Endometrium (tissue), 2 donors: ENCODE measurements around the gene GPR150.
A peak's percentile ranks its signal among the peaks of the same experiment; 100 is the strongest.
"Not testable (repeated sequence)": the region's sequence is repeated elsewhere in the genome, so short reads cannot be mapped to it uniquely, and the experiment has no call there.

ENCODE experiments used
- FAIRE-seq: peaks from 2 replicates; lab custom pipeline; 2012; peaks lifted over from hg19 to GRCh38; lab: Jason Lieb, UNC
- donor health status: control.
- donor health status: control.

Gene GPR150

GRCh38 chr5:95624368-95624767, 4.5 kb downstream of the GPR150 start:
- FAIRE-seq = no peak

- no peak for FAIRE-seq
Observed at GRCh38 chr5:95626701-95627100, 6.8 kb downstream of the GPR150 start.

- FAIRE-seq = no peak
Observed at GRCh38 chr5:95627971-95628810, 8.3 kb downstream of the GPR150 start.

- no peak for FAIRE-seq
Observed at GRCh38 chr5:95628933-95629332, 9.0 kb downstream of the GPR150 start.

GRCh38 chr5:95630394-95630917, 10.6 kb downstream of the GPR150 start:
- FAIRE-seq = no peak

GRCh38 chr5:95631255-95631958, 11.5 kb downstream of the GPR150 start:
- FAIRE-seq = no peak

GRCh38 chr5:95631991-95632675, 12.2 kb downstream of the GPR150 start:
- no peak for FAIRE-seq

GRCh38 chr5:95632942-95633341, 13.1 kb downstream of the GPR150 start:
- FAIRE-seq = not testable (repeated sequence)

GRCh38 chr5:95633671-95634070, 13.8 kb downstream of the GPR150 start:
- no peak for FAIRE-seq

GRCh38 chr5:95634081-95634480, 14.2 kb downstream of the GPR150 start:
- no peak for FAIRE-seq

GRCh38 chr5:95638632-95639031, 18.7 kb downstream of the GPR150 start:
- no peak for FAIRE-seq

GRCh38 chr5:95641741-95642220, 21.9 kb downstream of the GPR150 start:
- FAIRE-seq = no peak

GRCh38 chr5:95643152-95643551, 23.3 kb downstream of the GPR150 start:
- no peak for FAIRE-seq

GRCh38 chr5:95644351-95645042, 24.6 kb downstream of the GPR150 start:
- no peak for FAIRE-seq

GRCh38 chr5:95646226-95646568, 26.3 kb downstream of the GPR150 start:
- FAIRE-seq = not testable (repeated sequence)

GRCh38 chr5:95646569-95647431, 26.9 kb downstream of the GPR150 start, which contains the start of gene RFESD:
TSS of gene RFESD (plus strand) at chr5:95646777. CDS start at chr5:95652272, 5,495 bp downstream.
- peak; percentile 81 for FAIRE-seq

- no peak for FAIRE-seq
Observed at GRCh38 chr5:95647886-95648860, 28.3 kb downstream of the GPR150 start.

- no peak for FAIRE-seq
Observed at GRCh38 chr5:95649274-95649673, 29.4 kb downstream of the GPR150 start.

- FAIRE-seq = no peak
Observed at GRCh38 chr5:95649842-95650620, 30.1 kb downstream of the GPR150 start.
